VCaP (cell line): ENCODE results near the gene SPINK8.

Source experiments
- H3K27ac ChIP-seq: fragments of 450-650 bp; 2 replicates; pipeline ENCODE4 v1.5.1; 2017
- TF ChIP-seq, protein P1 (sequence below): fragments of 450-650 bp; conservative IDR thresholded peaks from 2 replicates; pipeline ENCODE4 v1.5.1; 2017; ENCODE audit warnings: mild to moderate bottlenecking, moderate library complexity

Gene SPINK8

DNA sequence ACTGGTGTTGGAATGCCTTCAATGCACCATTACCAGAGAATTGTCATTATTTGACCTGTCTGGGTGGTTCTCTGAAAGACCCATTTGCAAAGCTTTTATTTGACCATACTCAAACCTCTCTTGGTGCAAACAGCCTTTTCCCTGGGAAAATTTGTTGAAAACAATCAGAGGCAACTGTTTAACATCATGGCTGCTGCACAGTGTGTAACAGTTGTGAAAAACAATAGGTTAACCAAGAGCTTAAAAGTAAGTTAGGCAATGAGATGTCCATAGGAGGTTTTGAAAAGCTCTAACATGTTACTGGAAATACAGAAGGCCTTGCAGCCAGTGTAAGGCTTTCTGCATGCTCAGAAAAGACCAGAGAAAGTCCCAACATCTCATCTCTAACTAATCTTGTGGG lies 18.9 kb downstream of the SPINK8 start:
- TF ChIP-seq, protein P1, sequence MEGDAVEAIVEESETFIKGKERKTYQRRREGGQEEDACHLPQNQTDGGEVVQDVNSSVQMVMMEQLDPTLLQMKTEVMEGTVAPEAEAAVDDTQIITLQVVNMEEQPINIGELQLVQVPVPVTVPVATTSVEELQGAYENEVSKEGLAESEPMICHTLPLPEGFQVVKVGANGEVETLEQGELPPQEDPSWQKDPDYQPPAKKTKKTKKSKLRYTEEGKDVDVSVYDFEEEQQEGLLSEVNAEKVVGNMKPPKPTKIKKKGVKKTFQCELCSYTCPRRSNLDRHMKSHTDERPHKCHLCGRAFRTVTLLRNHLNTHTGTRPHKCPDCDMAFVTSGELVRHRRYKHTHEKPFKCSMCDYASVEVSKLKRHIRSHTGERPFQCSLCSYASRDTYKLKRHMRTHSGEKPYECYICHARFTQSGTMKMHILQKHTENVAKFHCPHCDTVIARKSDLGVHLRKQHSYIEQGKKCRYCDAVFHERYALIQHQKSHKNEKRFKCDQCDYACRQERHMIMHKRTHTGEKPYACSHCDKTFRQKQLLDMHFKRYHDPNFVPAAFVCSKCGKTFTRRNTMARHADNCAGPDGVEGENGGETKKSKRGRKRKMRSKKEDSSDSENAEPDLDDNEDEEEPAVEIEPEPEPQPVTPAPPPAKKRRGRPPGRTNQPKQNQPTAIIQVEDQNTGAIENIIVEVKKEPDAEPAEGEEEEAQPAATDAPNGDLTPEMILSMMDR: no peak
- H3K27ac ChIP-seq: no peak overlapping the region

DNA sequence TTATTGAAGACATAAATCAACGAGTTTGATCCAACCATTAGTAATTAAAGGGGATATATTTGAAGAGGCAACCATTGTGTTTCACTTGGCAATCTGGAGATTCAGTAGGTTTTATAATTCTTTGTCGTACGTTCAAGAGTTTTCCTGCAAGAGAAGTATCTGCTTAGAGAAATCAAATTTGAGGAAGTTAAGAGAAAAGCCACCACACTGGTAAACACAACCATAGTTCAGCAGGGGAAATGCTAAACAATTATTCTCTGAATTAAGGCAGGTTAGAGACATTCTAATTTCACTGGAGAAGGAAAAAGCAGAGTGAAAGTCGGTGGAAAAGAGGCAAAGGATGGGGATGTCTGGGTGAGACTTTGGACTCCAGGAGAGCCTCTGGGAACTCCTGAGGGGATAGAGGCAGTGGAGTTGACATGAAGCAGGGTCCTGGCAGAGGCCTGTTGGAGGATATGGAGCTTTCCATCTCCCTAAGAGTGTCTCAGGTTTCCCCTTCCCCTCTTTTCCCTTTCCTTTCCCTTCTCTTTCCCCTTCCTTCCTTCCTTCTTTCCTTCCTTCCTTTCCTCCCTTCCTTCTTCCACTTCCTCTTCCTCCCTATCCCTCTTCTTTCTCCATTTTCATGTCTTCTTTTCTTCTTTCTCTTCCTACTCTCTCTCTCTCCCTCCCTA lies 26.5 kb downstream of the SPINK8 start:
- TF ChIP-seq, protein P1: no peak
- no peak overlapping the region for H3K27ac ChIP-seq

DNA sequence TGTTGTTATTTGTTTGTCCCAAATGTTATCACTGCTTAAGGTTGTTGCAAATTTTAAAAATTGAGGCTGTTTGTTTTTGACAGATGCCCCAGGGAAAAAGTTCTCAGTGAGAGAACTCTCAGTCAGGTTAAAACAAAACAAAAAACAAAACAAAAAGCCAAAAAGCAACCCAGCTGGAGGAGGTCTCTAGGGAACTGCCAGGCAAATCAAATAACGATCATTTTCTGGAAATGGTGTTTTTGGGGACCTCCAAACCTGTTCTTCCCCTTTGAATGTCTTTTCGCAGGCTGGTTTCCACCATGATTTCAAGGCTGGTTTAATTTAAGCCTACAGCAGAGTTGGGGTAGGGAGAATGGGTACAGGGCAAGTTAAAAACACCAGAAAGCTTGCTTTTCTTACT lies 27.2 kb downstream of the SPINK8 start:
- TF ChIP-seq, protein P1: no peak
- no peak overlapping the region for H3K27ac ChIP-seq

DNA sequence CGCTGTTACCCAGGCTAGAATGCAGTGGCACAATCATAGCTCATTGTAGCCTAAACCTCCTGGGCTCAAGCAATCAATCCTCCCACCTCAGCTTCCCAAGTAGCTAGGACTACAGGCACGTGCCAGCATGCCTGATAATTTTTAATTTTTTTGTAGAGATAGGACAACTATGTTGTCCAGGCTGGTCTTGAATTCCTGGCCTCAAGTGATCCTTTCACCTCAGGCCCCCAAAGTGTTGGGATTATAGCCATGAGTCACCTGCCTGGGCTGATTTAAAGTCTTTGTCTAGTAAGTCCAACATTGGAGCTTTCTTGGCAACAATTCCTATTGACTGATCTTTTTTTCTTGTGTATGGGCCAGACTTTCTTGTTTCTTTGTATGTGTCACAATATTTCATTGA lies 28.1 kb downstream of the SPINK8 start:
- no peak overlapping the region for H3K27ac ChIP-seq
- TF ChIP-seq, protein P1: no peak

DNA sequence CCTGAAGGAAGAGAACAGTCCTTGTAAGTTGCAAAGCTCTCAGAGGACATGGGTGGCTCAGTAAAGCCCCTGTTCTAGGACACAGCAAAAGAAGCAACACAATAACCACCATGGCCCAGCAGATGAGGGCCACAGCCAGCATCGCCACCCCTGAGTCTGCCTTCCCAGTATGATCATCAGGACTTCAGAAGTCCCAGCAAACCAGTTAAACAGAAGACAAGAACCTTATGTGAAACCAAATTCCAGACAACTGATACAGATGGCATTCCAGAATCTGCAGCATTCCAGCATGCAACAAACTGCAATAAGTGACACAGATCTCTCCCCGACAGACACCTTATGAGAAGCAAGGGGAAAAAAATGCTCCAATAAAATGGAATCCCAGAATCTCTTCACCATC lies 30.4 kb downstream of the SPINK8 start:
- H3K27ac ChIP-seq: peak overlapping the region; percentile 98
- TF ChIP-seq, protein P1: no peak

DNA sequence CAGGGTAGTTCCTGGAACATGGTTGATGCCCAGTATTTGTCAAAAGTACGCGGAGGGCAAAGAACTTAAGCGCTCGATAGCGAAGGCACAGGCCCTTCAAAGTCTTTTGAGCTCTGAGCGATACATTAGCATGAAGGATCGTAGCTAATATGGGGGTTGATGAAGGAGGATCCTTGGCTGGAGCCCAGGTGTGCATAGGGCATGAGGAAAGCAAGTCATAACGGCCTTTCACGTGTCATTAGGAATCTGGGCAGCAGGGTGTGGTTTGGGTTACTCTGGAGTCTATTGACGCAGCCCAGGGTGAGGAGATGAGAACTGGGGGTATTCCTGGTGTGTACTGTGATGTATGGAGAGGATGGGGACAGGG lies 31.7 kb downstream of the SPINK8 start:
- TF ChIP-seq, protein P1: no peak
- peak overlapping the region; percentile 98 for H3K27ac ChIP-seq

DNA sequence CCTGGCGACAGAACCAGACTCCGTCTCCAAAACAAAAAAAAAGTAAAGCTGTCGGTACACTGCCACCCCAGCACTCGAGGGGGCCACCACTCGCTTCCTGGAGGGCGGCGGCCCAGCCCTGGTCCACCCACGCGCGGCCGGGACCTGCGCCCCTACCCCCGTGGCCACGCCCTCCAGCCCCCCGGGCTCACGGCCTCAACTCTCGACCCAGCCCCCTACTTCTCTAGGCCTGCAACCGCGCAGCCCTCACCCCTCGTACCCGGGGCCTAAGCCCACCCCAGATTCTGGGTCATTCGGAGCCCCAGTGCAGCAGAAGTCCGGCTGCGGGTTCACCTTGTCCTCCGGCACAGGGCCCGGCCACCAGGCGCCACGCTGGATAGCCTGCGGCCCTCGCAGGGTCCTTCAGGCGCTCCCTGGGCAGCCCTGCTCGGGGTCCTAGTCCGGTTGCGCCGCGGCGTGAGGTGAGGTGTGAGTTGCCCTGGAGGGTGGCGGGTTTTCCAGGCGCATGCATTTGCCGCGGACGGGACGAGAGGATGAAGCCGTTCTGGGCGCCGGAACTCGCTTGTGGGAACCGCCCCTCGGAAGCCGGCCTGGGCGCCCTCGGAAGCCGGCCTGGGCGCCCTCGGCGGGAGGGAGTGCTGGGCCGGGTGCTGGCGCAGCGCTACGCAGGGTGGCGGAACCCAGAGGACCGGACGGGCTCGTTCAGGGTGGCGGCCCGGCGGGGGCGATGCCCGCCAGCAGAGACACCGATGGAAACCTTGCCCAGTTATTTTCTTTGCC lies 32.3 kb downstream of the SPINK8 start, which contains the start of gene NME6:
TSS of gene NME6 (minus strand) at position 348 of the 780 bp plus-strand sequence.
- TF ChIP-seq, protein P1: no peak
- H3K27ac ChIP-seq: peak within 1 kb of the TSS; percentile 98
